GM19455 (cell line): ENCODE results near the gene PLA2G4F.

Source experiments
- ATAC-seq: cut with Tn5 transposase; IDR thresholded peaks from one replicate; pipeline ENCODE4 v1.9.1; 2021; ENCODE audit not compliant: unreplicated experiment

PLA2G4F gene

GRCh38 chr15:42131826-42132806 is 24.3 kb downstream of the PLA2G4F start:
- ATAC-seq: no peak

DNA sequence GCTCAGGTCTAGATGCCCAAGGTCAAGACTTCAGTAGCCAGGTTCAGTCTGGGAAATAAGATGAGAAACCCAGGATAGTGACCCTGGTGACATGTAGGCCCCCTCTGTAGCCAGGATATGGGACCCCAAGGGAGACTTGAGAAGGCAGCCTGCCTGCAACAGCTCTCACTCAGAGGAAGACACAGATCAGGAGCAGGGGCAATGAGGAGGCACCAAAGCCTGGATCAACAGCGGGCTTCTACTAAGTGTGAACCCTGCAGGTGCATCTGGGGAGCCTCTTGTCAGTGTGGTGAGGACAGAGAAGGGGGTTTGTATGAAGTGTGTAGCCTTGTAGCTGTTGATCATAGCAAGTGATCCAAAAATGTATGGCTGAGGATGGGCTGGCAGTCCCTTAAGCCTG is 25.4 kb downstream of the PLA2G4F start:
- ATAC-seq: no peak

DNA sequence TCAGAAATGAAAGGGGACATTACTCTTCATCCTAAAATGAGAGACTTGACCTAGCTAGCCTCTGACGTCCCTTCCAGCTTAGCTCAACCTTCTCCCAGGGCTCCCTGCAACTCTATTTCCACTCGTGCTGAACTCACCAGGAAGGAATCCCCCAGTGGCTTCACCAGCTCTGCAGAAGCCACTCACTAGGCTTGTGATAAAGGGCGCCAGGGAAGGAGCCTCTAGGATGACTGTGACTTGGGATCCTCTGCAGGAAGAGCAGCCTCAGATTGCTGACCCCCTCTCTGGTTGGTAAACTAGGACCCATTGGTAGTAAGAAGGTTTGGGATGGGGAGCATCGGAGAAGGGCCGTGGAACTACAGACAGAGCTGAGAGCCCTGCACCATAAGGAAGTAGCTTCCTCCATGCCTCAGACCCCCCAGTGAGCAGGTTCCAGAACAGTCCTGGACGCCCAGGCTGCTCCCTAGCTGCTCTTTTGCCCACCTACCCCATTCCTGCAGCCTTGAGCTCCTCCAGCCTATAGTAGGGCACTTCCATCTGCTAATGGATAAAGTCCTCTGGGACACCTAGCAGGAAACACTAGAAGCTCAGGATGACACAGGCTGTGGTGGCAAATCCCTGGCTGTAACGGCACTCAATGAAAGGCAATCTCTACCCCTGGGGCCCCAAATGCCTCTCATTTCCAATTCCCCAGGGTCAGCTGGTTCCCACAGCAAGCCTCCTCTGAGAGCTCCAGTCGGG is 26.0 kb downstream of the PLA2G4F start:
- no peak for ATAC-seq

GRCh38 chr15:42129364-42129763 is 27.1 kb downstream of the PLA2G4F start:
- no peak for ATAC-seq

DNA sequence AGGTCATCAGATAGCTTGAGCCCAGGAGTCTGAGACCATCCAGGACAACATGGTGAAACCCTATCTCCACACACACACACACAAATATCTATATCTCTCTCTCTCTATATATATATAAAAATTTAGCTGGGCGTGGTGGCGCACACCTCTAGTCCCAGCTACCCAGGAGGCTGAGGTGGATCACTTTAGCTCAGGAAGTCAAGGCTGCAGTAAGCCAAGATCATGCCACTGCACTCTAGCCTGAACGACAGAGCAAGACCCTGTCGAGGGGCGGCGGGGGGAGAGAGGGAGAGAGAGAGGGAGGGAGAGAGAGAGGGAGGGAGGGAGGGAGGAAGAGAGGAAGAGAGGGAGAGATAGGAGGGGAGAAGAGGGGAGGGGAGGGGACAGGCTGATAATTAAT is 28.0 kb downstream of the PLA2G4F start:
- ATAC-seq: no peak

- no peak for ATAC-seq
Observed at GRCh38 chr15:42123546-42123945, 32.9 kb downstream of the PLA2G4F start.

GRCh38 chr15:42121682-42122081 is 34.8 kb downstream of the PLA2G4F start:
- ATAC-seq: no peak

GRCh38 chr15:42121021-42121420 is 35.4 kb downstream of the PLA2G4F start:
- no peak for ATAC-seq

DNA sequence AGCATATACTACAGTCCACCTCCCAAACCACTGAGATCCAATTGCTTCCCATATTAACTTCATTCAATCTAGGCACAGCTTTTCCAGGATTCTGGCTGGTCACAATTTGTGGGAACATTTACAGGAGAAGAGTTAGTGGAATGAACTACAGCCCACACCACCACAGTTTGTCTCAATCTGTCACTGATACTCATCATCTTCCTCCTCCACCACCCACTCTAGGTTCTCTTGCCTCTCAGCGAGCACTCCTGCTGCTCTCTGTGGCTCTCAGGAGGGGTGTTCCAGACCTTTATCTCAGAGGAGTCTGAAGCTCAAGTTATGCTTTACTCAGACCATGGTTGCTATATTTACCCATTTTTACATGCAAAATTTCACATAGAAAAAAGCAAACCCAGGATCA is 36.2 kb downstream of the PLA2G4F start:
- no peak for ATAC-seq

GRCh38 chr15:42119446-42119760 is 37.0 kb downstream of the PLA2G4F start:
- no peak for ATAC-seq

- no peak for ATAC-seq
Observed at GRCh38 chr15:42118650-42119445, 37.6 kb downstream of the PLA2G4F start.

- ATAC-seq: no peak
Observed at GRCh38 chr15:42111924-42112323, 44.5 kb downstream of the PLA2G4F start.

DNA sequence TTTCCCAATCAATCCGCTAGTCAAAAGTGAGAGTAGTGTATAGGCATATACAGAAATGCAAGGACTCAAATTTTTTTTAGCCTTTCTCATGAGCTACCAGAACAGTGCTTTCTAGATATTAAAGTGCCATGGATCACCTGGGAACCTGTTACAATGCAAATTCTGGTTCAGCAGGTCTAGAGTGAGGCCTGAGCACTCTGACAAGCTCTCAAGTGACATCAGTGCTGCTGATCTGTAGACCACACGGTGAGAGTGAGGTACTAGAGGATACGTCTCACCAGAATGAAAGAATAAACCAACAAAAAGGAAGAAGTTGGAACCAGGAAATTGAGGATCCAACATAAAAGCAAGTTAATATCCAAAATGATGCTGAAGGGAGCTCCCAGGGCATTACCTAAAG is 46.1 kb downstream of the PLA2G4F start:
- no peak for ATAC-seq

GRCh38 chr15:42108806-42109205 is 47.6 kb downstream of the PLA2G4F start:
- ATAC-seq: no peak

DNA sequence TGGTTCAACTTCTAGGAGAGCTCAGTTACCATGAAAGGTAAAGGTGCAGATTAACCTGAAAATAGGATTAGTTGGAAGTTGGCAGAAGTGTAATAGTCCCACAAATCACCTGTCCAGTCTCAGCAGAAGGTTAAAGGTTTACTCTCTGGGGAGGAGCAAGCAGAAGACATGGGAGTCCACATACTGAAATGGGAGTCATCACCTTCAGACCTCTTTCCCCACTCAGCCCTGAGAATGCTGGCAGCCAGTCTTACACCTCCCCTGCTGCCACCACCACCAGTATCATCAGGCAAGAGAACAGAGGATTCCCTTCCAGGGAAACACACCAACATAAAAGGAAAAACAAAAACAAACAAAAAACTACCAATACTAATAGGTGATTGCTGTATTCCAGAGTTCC is 48.2 kb downstream of the PLA2G4F start:
- no peak for ATAC-seq

- no peak for ATAC-seq
Observed at GRCh38 chr15:42107473-42107872, 49.0 kb downstream of the PLA2G4F start.

GRCh38 chr15:42106288-42106687 is 50.1 kb downstream of the PLA2G4F start:
- ATAC-seq: no peak

DNA sequence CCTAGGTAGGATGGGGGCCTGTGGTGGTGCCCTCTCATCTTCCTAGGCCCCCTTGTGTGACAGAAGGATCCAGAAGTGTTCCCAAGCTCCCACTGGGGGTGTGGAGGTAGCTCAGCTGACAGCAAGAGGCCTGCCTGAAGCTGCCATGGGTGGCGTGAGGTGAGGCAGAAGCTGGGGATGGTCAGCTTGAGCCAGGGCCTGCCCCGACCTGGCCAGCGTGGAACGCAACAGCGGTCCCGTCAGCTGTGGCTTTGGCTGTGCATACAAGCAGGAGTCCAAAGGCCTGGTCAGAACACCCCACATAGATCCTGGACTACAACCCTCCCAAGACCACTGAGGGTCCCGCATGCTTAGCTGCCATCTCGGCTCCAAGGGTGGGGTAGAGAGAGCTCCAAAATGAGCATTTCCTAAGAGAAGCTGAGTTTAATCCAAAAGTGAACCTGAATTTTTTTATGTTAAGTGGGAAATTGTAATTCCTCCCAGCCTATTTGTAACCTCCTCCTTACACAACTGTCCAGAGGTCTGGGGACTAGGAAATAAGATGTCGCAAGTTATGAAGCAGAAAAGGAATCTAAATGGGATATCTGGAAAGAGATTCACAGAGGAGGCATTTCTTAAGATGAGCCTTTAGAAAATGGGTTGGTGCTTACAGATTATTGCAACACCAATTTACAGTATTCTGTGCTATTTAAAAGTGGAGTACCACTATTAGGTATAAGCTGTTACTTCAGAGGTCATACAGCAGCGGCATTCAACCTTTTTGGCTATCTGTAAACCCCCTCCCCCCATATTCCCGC is 52.1 kb downstream of the PLA2G4F start:
- no peak for ATAC-seq

- no peak for ATAC-seq
Observed at GRCh38 chr15:42102646-42103235, 53.7 kb downstream of the PLA2G4F start.

GRCh38 chr15:42101861-42102260 is 54.6 kb downstream of the PLA2G4F start:
- no peak for ATAC-seq
